ENCODE measurements around the gene MAGI2.

The MAGI2 gene

DNA sequence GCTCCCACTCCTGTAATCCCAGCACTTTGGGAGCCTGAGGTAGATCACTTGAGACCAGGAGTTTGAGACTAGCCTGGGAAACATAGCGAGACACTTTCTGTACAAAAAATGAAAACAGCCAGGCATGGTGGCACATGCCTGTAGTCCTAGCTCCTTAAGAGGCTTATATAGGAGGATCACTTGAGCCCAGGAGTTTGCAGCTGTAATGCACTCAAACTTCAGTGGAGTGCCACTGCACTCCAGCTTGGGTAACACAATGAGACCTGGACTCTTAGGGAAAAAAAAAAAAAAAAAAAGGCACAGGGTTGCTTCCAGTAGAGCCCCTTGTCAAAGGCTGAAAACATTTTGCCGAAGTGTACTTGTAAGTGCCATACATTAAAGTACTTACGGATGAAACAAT is 1459.6 kb downstream of the MAGI2 start:
- Mint-ChIP-seq H3K9me3 (no peaks in the 10 kb centered on the region), H3K36me3 (ENCODE audit: low read depth) (no peaks in the 10 kb centered on the region), H3K27ac (no peak overlapping the region), H3K4me3 (no peak overlapping the region), H3K4me1 (ENCODE audit: low read depth) (peaks cover 3% of the 10 kb centered on the region), H3K27me3 (ENCODE audit: low read depth) (peaks cover 27% of the 10 kb centered on the region)
- no peak for DNase-seq (ENCODE audit: low spot score)

DNA sequence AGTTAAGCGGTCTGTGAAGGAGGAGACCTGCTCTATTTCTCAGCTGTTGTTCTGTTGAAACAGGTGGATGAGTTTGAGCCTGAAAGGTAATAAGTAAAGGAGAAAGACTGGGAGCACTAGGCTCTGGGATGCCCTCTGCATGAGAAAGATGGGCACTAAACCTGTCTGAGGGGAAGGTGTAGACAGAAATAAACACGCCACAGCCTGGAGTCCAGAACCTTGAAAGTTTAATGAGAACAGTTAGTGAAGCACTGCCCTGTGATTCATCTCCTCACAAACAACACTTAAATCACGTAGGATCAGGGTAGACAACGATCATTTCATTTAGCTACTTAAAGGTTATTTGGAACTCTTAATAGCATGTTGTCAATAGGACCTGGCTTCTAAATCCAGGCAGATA is 1461.8 kb downstream of the MAGI2 start:
- Mint-ChIP-seq H3K4me1 (ENCODE audit: low read depth) (peaks cover 3% of the 10 kb centered on the region), H3K9me3 (no peaks in the 10 kb centered on the region), H3K27ac (no peak overlapping the region), H3K27me3 (ENCODE audit: low read depth) (peaks cover 40% of the 10 kb centered on the region), H3K36me3 (ENCODE audit: low read depth) (no peaks in the 10 kb centered on the region), H3K4me3 (no peak overlapping the region)
- no peak for DNase-seq (ENCODE audit: low spot score)

DNA sequence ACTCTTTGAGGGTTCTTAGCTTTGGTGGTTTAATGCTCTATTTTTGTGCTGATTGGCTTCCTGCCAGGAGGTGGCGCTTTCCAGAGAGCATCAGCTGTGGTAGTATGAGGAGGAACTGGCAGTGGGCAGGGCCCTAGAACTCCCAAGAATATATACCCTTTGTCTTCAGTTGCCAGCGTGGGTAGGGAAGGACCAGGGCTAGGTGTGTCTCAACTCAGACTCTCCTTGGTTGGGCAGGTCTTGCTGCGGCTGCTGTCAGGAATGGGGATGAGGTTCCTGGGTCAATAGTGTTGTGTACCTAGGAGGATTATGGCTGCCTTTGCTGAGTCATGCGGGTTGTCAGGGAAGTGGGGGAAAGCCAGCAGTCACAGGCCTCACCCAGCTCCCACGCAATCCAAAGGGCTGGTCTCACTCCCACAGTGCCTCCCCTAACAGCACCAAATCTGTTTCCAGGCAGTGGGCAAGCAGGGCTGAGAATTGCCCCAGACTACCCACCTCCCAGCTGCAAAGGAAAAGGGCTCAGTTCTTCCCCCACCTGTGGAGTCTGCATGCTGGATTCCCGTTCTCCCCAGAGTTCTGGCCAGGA is 1463.4 kb downstream of the MAGI2 start:
- Mint-ChIP-seq H3K4me3 (no peak overlapping the region), H3K4me1 (ENCODE audit: low read depth) (peaks cover 3% of the 10 kb centered on the region), H3K27me3 (ENCODE audit: low read depth) (peaks cover 45% of the 10 kb centered on the region), H3K36me3 (ENCODE audit: low read depth) (no peaks in the 10 kb centered on the region), H3K9me3 (no peaks in the 10 kb centered on the region), H3K27ac (no peak overlapping the region)
- DNase-seq (ENCODE audit: low spot score) = no peak

DNA sequence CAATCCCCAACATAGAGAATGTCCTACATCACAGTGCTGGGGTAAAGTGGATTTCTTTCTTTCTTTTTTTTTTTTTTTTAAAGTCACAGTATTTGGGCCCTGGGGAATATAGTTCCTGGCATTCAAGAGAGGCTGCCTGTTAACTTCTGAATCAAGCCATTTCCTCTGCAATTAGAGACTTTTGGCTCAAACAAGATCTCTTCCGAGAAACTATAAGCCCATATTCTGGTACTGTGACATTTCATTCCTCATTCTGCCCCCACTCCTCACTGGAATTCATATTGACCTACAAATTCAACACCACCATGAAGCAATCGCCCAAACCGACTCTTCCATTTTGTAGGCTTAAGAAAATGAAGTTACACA is 1467.5 kb downstream of the MAGI2 start:
- DNase-seq (ENCODE audit: low spot score) = no peak
- Mint-ChIP-seq H3K9me3 (no peaks in the 10 kb centered on the region), H3K36me3 (ENCODE audit: low read depth) (no peaks in the 10 kb centered on the region), H3K4me3 (no peak overlapping the region), H3K27ac (no peak overlapping the region), H3K4me1 (ENCODE audit: low read depth) (peaks cover 11% of the 10 kb centered on the region), H3K27me3 (ENCODE audit: low read depth) (peaks cover 36% of the 10 kb centered on the region)

DNA sequence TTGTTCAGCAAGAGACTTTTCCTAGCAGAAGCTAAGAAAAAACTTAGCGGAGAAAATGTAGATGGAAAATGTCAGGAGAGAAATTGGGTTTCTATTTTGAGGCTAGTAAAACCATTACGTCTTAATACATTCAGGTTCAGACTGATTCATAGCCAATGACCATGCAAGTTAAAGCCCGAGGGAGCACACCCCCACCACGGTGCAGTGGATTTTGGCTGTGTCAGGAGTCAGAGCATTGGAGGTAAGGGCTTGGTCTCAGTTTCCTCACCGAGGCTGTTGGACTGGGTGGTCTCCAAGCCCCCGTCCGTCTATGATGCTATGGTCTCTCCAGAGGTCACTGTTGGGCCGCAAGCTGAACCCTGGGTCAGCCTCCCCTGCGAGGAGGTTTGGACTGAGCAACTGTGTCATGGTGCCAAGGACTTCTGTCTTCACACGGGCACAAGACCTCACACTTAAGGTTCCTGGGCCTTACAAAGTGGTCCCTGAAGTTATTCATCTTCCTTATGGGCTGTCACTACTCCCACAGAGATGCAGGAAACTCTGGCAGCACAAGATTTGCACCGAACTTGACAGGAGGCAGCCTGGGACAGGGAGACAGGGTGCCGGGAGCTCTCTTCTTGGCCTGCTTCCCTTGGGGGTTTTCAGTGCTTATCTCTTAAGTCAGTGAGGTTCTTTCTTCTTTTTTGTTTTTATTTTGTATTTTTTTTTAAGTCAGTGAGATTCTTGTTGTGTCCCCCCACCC is 1468.1 kb downstream of the MAGI2 start:
- DNase-seq (ENCODE audit: low spot score) = no peak
- no peaks in the 10 kb centered on the region for H3K36me3 Mint-ChIP-seq (ENCODE audit: low read depth)
- H3K4me3 Mint-ChIP-seq = no peak overlapping the region
- H3K4me1 Mint-ChIP-seq (ENCODE audit: low read depth) = peaks cover 11% of the 10 kb centered on the region
- no peaks in the 10 kb centered on the region for H3K9me3 Mint-ChIP-seq
- H3K27me3 Mint-ChIP-seq (ENCODE audit: low read depth) = peaks cover 40% of the 10 kb centered on the region
- H3K27ac Mint-ChIP-seq = no peak overlapping the region

DNA sequence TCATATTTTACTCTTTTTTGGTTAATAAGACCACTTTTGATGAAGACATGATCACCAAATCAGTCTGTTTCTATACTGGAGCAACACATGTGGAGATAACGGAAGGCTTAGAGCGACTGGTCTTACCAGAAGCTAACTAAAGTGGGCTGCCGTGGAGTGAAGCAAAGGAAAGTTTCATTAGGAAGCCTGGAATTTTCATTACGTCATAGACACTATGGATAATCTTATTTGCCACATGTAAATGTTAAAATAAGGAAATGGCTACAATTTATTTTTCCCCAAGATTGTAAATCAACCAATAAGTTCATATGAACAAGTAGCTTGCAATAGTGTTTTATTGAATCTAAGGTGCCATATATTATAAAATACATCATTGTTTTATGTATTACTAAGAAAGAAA is 1469.5 kb downstream of the MAGI2 start:
- H3K4me1 Mint-ChIP-seq (ENCODE audit: low read depth) = peaks cover 8% of the 10 kb centered on the region
- H3K36me3 Mint-ChIP-seq (ENCODE audit: low read depth) = no peaks in the 10 kb centered on the region
- H3K4me3 Mint-ChIP-seq = no peak overlapping the region
- peaks cover 39% of the 10 kb centered on the region for H3K27me3 Mint-ChIP-seq (ENCODE audit: low read depth)
- no peak for DNase-seq (ENCODE audit: low spot score)
- H3K27ac Mint-ChIP-seq = no peak overlapping the region
- H3K9me3 Mint-ChIP-seq = no peaks in the 10 kb centered on the region

DNA sequence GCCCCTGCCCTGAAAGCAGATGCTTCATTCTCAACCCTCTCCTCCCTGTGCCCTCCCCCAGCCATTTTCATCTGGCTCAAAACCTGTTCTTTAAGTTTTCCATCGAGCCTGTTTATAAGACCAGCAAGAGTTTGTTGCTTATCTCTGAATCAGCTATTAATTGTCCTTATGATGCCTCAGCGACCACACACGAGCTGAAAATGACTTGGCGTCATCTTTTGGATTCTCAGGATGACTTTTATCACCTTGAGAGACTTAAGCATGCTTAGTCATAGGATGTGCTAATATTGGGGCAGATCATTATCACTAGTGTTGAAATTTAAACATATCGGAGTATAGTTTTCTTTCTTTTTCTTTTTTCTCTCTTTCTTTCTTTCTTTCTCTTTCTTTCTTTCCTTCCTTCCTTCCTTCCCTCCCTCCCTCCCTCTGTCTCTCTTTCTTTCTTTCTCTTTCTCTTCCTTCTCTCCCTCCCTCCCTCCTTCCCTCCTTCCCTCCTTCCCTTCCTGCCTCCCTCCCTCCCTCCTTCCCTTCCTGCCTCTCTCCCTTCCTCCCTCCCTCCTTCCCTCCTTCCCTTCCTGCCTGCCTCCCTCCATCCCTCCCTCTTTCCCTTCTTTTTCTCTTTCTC is 1470.4 kb downstream of the MAGI2 start:
- H3K27ac Mint-ChIP-seq = no peak overlapping the region
- H3K4me1 Mint-ChIP-seq (ENCODE audit: low read depth) = peaks cover 8% of the 10 kb centered on the region
- H3K27me3 Mint-ChIP-seq (ENCODE audit: low read depth) = peaks cover 32% of the 10 kb centered on the region
- H3K9me3 Mint-ChIP-seq = no peaks in the 10 kb centered on the region
- peak; percentile 50 for DNase-seq (ENCODE audit: low spot score)
- H3K4me3 Mint-ChIP-seq = peak overlapping the region; percentile 48
- H3K36me3 Mint-ChIP-seq (ENCODE audit: low read depth) = no peaks in the 10 kb centered on the region

DNA sequence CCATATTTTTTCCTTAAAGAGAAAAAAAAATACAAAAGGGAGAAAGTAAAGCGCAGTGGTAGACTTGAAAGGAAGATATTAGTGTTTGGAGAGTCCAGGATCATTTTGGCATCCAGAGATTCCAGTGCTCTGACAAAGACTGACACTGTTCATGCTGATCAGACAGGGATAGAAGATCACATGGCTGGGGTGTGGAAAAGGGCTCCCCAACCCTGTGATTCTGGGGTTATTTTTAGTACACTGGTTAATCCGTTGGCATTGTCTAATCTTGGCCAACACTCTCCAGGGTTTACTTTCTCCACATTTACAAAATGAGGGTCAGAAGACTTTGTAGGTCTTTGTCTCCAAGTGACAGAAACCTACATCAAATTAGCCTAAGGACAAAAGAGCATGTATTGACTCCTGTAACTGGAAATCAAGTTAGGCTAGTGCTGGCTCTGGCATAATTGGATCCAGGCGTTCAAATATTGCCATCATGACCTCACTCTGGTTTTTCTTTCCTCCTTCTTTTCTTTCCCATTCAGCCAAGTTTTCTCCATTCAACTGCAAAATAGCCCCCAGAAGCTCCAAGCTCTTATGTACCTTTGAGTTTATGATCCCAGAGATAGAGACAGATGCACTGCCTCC is 1473.3 kb downstream of the MAGI2 start:
- no peaks in the 10 kb centered on the region for H3K9me3 Mint-ChIP-seq
- no peaks in the 10 kb centered on the region for H3K36me3 Mint-ChIP-seq (ENCODE audit: low read depth)
- H3K27me3 Mint-ChIP-seq (ENCODE audit: low read depth) = peaks cover 21% of the 10 kb centered on the region
- H3K27ac Mint-ChIP-seq = no peak overlapping the region
- H3K4me3 Mint-ChIP-seq = no peak overlapping the region
- peaks cover 11% of the 10 kb centered on the region for H3K4me1 Mint-ChIP-seq (ENCODE audit: low read depth)
- no peak for DNase-seq (ENCODE audit: low spot score)

DNA sequence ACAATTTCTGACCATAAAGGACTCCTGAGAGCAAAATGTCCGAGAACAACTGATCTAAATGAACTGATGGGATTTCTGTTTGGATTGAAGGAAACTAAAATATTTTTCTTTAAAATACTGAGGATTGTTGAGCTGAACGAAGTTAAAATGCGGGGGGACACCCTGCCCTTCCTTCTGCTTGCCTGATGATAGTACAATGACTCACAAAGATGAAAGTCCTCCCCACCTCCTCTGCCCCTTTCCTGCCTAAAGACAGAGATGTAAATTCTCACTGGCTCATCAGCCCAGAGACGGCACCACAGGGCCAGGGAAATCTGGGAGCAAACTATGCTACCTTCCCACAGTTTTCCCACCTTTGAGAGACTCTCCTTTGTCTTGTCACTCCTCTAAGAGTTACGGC is 1474.2 kb downstream of the MAGI2 start:
- peaks cover 11% of the 10 kb centered on the region for H3K4me1 Mint-ChIP-seq (ENCODE audit: low read depth)
- H3K4me3 Mint-ChIP-seq = no peak overlapping the region
- H3K27ac Mint-ChIP-seq = no peak overlapping the region
- H3K36me3 Mint-ChIP-seq (ENCODE audit: low read depth) = no peaks in the 10 kb centered on the region
- H3K27me3 Mint-ChIP-seq (ENCODE audit: low read depth) = peaks cover 21% of the 10 kb centered on the region
- no peaks in the 10 kb centered on the region for H3K9me3 Mint-ChIP-seq
- no peak for DNase-seq (ENCODE audit: low spot score)

DNA sequence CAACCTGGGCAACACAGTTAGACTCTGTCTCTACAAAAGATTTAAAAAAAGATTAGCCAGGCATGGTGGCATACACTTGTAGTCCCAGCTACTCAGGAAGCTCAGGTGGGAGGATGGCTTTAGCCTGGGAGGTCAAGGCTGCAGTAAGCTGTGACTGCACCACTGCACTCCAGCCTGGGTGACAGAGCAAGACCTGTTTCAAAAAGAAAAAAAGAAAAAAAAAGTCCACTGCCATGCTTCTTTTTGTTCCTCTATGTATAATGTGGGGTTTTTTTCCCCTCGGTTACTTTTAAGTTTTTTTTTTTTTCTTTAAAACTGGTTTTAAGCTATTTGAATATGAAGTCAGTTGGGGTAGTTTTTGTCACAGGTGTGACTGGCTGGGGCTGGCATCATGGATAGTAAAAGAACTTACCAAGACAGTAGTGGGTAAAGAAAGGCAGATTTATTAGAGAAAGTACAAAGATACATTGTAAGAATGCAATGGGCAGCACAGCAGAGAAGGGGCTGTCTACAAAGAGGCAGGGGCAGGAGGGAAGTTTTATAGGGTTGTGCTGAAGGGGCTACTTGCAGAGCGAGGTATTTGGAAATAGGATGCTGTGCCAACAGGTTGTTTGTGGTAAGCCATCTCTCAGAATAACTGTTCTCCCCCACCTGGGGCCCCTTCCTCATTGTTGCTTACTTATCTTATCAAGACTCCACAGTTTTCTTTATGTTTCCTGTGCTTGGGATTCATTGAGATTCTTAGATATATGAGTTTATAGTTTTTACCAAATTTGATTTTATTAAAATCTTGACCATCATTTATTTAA is 1477.6 kb downstream of the MAGI2 start:
- Mint-ChIP-seq H3K4me1 (ENCODE audit: low read depth) (peaks cover 3% of the 10 kb centered on the region), H3K4me3 (no peak overlapping the region), H3K36me3 (ENCODE audit: low read depth) (no peaks in the 10 kb centered on the region), H3K27me3 (ENCODE audit: low read depth) (peaks cover 13% of the 10 kb centered on the region), H3K27ac (no peak overlapping the region), H3K9me3 (no peaks in the 10 kb centered on the region)
- no peak for DNase-seq (ENCODE audit: low spot score)

DNA sequence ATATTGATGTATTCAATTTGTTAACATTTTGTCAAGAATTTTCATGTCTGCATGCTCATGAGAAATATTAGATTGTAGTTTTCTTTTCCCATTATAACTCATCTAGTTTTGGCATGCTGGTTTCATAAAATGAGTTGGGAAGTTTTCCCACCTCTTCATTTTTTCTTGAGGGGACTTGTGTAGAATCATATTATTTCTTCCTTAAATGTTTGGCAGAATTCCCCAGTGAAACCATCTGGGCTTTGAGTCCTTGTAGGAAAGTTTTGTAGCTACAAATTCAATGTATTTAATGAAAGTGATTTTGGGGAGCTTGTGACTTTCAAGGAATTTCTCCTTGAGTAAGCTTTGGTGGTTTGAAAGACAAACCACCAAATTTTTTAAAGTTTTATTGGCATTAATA is 1481.7 kb downstream of the MAGI2 start:
- H3K4me1 Mint-ChIP-seq (ENCODE audit: low read depth) = peaks cover 3% of the 10 kb centered on the region
- no peaks in the 10 kb centered on the region for H3K27me3 Mint-ChIP-seq (ENCODE audit: low read depth)
- peaks cover 3% of the 10 kb centered on the region for H3K36me3 Mint-ChIP-seq (ENCODE audit: low read depth)
- H3K9me3 Mint-ChIP-seq = no peaks in the 10 kb centered on the region
- no peak overlapping the region for H3K4me3 Mint-ChIP-seq
- no peak for DNase-seq (ENCODE audit: low spot score)
- no peak overlapping the region for H3K27ac Mint-ChIP-seq

DNA sequence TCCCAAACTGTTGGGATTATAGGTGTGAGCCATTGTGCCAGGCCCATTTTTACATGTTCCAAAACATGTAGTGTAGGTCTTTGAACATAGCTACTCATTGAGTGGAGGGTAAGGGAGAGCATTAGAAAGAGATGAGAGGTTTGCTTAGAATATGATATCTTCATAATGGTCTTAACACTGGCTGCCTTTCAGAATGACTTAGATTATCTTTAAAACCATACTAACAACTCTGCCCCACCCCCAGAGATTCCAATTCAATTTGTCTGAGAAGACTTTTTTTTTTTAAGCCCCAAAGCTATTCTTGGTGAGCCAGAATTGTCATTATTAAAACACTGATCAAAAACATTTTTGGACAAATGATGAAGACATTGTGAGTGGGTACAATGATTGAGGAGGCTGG is 1486.0 kb downstream of the MAGI2 start:
- H3K27me3 Mint-ChIP-seq (ENCODE audit: low read depth) = no peaks in the 10 kb centered on the region
- H3K4me1 Mint-ChIP-seq (ENCODE audit: low read depth) = no peaks in the 10 kb centered on the region

More for the DNA sequence above, 1486.0 kb downstream of the MAGI2 start:
- H3K36me3 Mint-ChIP-seq (ENCODE audit: low read depth) = peaks cover 5% of the 10 kb centered on the region
- no peaks in the 10 kb centered on the region for H3K9me3 Mint-ChIP-seq
- DNase-seq (ENCODE audit: low spot score) = no peak
- no peak overlapping the region for H3K27ac Mint-ChIP-seq
- no peak overlapping the region for H3K4me3 Mint-ChIP-seq
